T-helper 1 cell treated with Interleukin-12 subunit alpha and Interleukin-12 subunit beta and Interleukin-4 antibody, amounts not matched to agents 30 ng/mL and 1 ng/mL, for 36 hours (primary cell): Measurements from ENCODE around the gene ATP5F1D. TPM values are rescaled to one million over a fixed set of nuclear protein-coding genes. Genes with fewer than 3 reads are reported as not detected.

Experiments
- intact Hi-C: fragments of 100-400 bp; cut with micrococcal nuclease; formaldehyde crosslinking; loops from one replicate; pipeline ENCODE4 v1.15.1; 2024
- total RNA-seq: library from RNA; stranded (reverse); gene quantifications from 2 replicates; pipeline ENCODE4 v1.2.3, GENCODE V29; 2022

ATP5F1D gene
- total RNA-seq, 1 donor from 2014 or later = 161 TPM

- intact Hi-C loops = no loop called here
Measured at GRCh38 chr19:1231729-1232637, 9.6 kb upstream of the ATP5F1D start.

GRCh38 chr19:1232652-1233072 is 8.9 kb upstream of the ATP5F1D start:
- intact Hi-C loops = no loop called here

- intact Hi-C loops = no loop called here
Measured at GRCh38 chr19:1233115-1233667, 8.4 kb upstream of the ATP5F1D start.

- intact Hi-C loops = no loop called here
Measured at GRCh38 chr19:1234051-1234954, 7.2 kb upstream of the ATP5F1D start.

- intact Hi-C loops = no loop called here
Measured at GRCh38 chr19:1234955-1235380, 6.6 kb upstream of the ATP5F1D start.

- intact Hi-C loops = no loop called here
Measured at GRCh38 chr19:1235625-1236538, 5.7 kb upstream of the ATP5F1D start.

GRCh38 chr19:1236576-1236975 is 5.0 kb upstream of the ATP5F1D start:
- intact Hi-C loops = no loop called here

- intact Hi-C loops = no loop called here
Measured at GRCh38 chr19:1237027-1237659, 4.4 kb upstream of the ATP5F1D start.

- intact Hi-C loops = loop anchor here (1.0 kb wide), 1 partner anchor 313 kb away; no protein-coding TSS in a partner anchor
Measured at GRCh38 chr19:1237754-1238368, 3.7 kb upstream of the ATP5F1D start, which contains the start of gene CBARP. Gene CBARP (minus strand): TSS chr19:1238005. CDS start chr19:1236100, 1,905 bp downstream.

GRCh38 chr19:1238369-1239303 is 2.9 kb upstream of the ATP5F1D start:
- intact Hi-C loops = loop anchor here (1.0 kb wide), 1 partner anchor 313 kb away; no protein-coding TSS in a partner anchor

- intact Hi-C loops = no loop called here
Measured at GRCh38 chr19:1239420-1239795, 2.1 kb upstream of the ATP5F1D start.

GRCh38 chr19:1239796-1240737 is 1.5 kb upstream of the ATP5F1D start:
- intact Hi-C loops = loop anchor here (1.0 to 10.0 kb wide), 5 partner anchors 48 to 415 kb away; partner anchors contain the start of gene TCF3

- intact Hi-C loops = loop anchor here (1.0 to 10.0 kb wide), 7 partner anchors 8 to 414 kb away; partner anchors contain the start of genes GPX4 and TCF3
Measured at GRCh38 chr19:1240925-1241324, 626 bp upstream of the ATP5F1D start.

GRCh38 chr19:1243768-1244692 is 2.5 kb downstream of the ATP5F1D start:
- intact Hi-C loops = loop anchor here (1.0 to 10.0 kb wide), 4 partner anchors 22 to 411 kb away; partner anchors contain the start of genes PCSK4 and TCF3

GRCh38 chr19:1244693-1245451 is 3.3 kb downstream of the ATP5F1D start:
- intact Hi-C loops = loop anchor here (1.0 to 10.0 kb wide), 5 partner anchors 21 to 583 kb away; partner anchors contain the start of genes PCSK4, RNF126 and TCF3
